H1 (cell line): ENCODE data around the gene SEZ6. TPM values are rescaled to one million over a fixed set of nuclear protein-coding genes. Genes with fewer than 3 reads are reported as not detected.

ENCODE experiments used
- CTCF ChIA-PET: fragments of 300-600 bp; sonication (Branson Sonifier 250); formaldehyde crosslinking; loops from one replicate; lab custom pipeline; 2021; ENCODE audit not compliant: partially characterized antibody; lab: Charles Lee
- POLR2A ChIA-PET: fragments of 300-600 bp; sonication (Branson Sonifier 250); formaldehyde crosslinking; loops from one replicate; lab custom pipeline; 2021; ENCODE audit warnings: inconsistent platforms; ENCODE audit not compliant: partially characterized antibody; lab: Charles Lee
- DNase-seq, 2 experiments: peaks; one replicate each; pipeline versions ENCODE4 v3.0.0 to v3.0.0-alpha.2; 2010 to 2022; ENCODE audit warnings: low spot score in 2 of 2, low read depth in 1 of 2, mixed read lengths in 1 of 2
- FAIRE-seq: peaks from 2 replicates; lab custom pipeline; 2011; peaks lifted over from hg19 to GRCh38; lab: Jason Lieb, UNC
- H2AFZ ChIP-seq: 2 replicates; pipeline ENCODE4 v1.8.1; 2012; ENCODE audit warnings: low read length, inconsistent platforms
- H2AK5ac ChIP-seq: 2 replicates; pipeline ENCODE4 v1.6.1; 2013; ENCODE audit warnings: low read depth, low read length
- H2BK120ac ChIP-seq: replicated peaks from 2 replicates; pipeline ENCODE3; 2013; ENCODE audit warnings: low read depth, low read length, inconsistent platforms
- H2BK12ac ChIP-seq: 2 replicates; pipeline ENCODE4 v1.6.1; 2013; ENCODE audit warnings: low read depth, low read length
- H2BK15ac ChIP-seq: 2 replicates; pipeline ENCODE4 v1.6.1; 2013; ENCODE audit warnings: low read length
- H2BK20ac ChIP-seq: 2 replicates; pipeline ENCODE4 v1.6.1; 2013; ENCODE audit warnings: low read length
- H2BK5ac ChIP-seq: 2 replicates; pipeline ENCODE4 v1.6.1; 2013; ENCODE audit warnings: low read depth, low read length
- H3K14ac ChIP-seq: 2 replicates; pipeline ENCODE4 v1.6.1; 2013; ENCODE audit warnings: inconsistent platforms; ENCODE audit not compliant: insufficient read length
- H3K18ac ChIP-seq: 2 replicates; pipeline ENCODE4 v1.6.1; 2013; ENCODE audit warnings: low read length; ENCODE audit errors: extremely low read depth
- H3K23ac ChIP-seq: 2 replicates; pipeline ENCODE4 v1.6.1; 2013; ENCODE audit warnings: inconsistent platforms; ENCODE audit not compliant: insufficient read length
- H3K23me2 ChIP-seq: 2 replicates; pipeline ENCODE4 v1.6.1; 2013; ENCODE audit warnings: low read depth, low read length
- H3K27ac ChIP-seq: 2 replicates; pipeline ENCODE4 v1.6.1; 2011; ENCODE audit warnings: low read depth, low read length, inconsistent platforms
- H3K27me3 ChIP-seq, 4 experiments: replicated peaks in 1 of 4; 1 replicate in 1 of 4; 2 replicates in 3 of 4; pipeline versions ENCODE4 v1.6.1 to v1.8.1; 2011 to 2013; ENCODE audit warnings: low read length in 3 of 4, mild to moderate bottlenecking in 3 of 4, inconsistent platforms in 2 of 4, mixed read lengths in 2 of 4, moderate library complexity in 1 of 4; ENCODE audit not compliant: control insufficient read depth in 3 of 4, insufficient read depth in 3 of 4; ENCODE audit errors: extremely low read depth in 1 of 4
- H3K36me3 ChIP-seq, 4 experiments: 2 replicates each; pipeline versions ENCODE4 v1.6.1 to v1.8.1; 2011 to 2013; ENCODE audit warnings: mild to moderate bottlenecking in 4 of 4, low read length in 3 of 4, moderate library complexity in 2 of 4, control low read depth in 1 of 4, inconsistent platforms in 1 of 4; ENCODE audit not compliant: insufficient read depth in 4 of 4, control insufficient read depth in 2 of 4
- H3K4ac ChIP-seq: replicated peaks from 2 replicates; pipeline ENCODE3; 2013; ENCODE audit warnings: low read length, low read depth, mixed read lengths, inconsistent platforms; ENCODE audit not compliant: insufficient read length
- H3K4me1 ChIP-seq, 4 experiments: replicated peaks in 1 of 4; 1 replicate in 1 of 4; 2 replicates in 3 of 4; pipeline versions ENCODE4 v1.6.1 to v1.8.1; 2011 to 2013; ENCODE audit warnings: low read length in 3 of 4, inconsistent platforms in 2 of 4, mixed read lengths in 1 of 4; ENCODE audit not compliant: insufficient read depth in 4 of 4, control insufficient read depth in 3 of 4
- H3K4me2 ChIP-seq, 2 experiments: 2 replicates each; pipeline versions ENCODE4 v1.6.1 to v1.8.1; 2011 to 2013; ENCODE audit warnings: low read depth in 2 of 2, low read length in 2 of 2, control low read depth in 1 of 2, inconsistent platforms in 1 of 2, mild to moderate bottlenecking in 1 of 2; ENCODE audit not compliant: insufficient read depth in 1 of 2
- H3K4me3 ChIP-seq, 4 experiments: fragments of 200-600, 300-600 bp in 1 of 4; sonication (generic), shearing (Covaris generic), sonication (Bioruptor Twin) in 1 of 4; 2 replicates each; pipeline versions ENCODE4 v1.5.1 to v1.8.1; 2011 to 2016; ENCODE audit warnings: low read length in 4 of 4, low read depth in 3 of 4, control low read depth in 2 of 4, inconsistent platforms in 2 of 4, mild to moderate bottlenecking in 2 of 4, mixed read lengths in 1 of 4, moderate library complexity in 1 of 4; ENCODE audit not compliant: insufficient read depth in 2 of 4; ENCODE audit errors: extremely low read depth in 1 of 4
- H3K56ac ChIP-seq: replicated peaks from 2 replicates; pipeline ENCODE3; 2013; ENCODE audit warnings: low read depth, mild to moderate bottlenecking, mixed read lengths, low read length, inconsistent platforms; ENCODE audit not compliant: insufficient read length
- H3K79me1 ChIP-seq: 2 replicates; pipeline ENCODE4 v1.6.1; 2013; ENCODE audit warnings: low read depth, low read length, control low read depth
- H3K79me2 ChIP-seq, 2 experiments: 2 replicates each; pipeline versions ENCODE4 v1.6.1 to v1.8.1; 2012 to 2013; ENCODE audit warnings: low read length in 2 of 2, mild to moderate bottlenecking in 2 of 2, inconsistent platforms in 1 of 2; ENCODE audit not compliant: insufficient read depth in 2 of 2, control insufficient read depth in 1 of 2
- H3K9ac ChIP-seq, 4 experiments: replicated peaks in 1 of 4; 1 replicate in 1 of 4; 2 replicates in 3 of 4; pipeline versions ENCODE4 v1.6.1 to v1.8.1; 2011 to 2013; ENCODE audit warnings: low read depth in 3 of 4, low read length in 3 of 4, control low read depth in 2 of 4, mild to moderate bottlenecking in 2 of 4, moderate library complexity in 2 of 4, inconsistent platforms in 1 of 4; ENCODE audit errors: extremely low read depth in 1 of 4
- H3K9me3 ChIP-seq, 2 experiments: 2 replicates each; pipeline versions ENCODE4 v1.6.1 to v1.8.1; 2012 to 2013; ENCODE audit warnings: mild to moderate bottlenecking in 2 of 2, moderate library complexity in 2 of 2, control low read depth in 1 of 2, inconsistent platforms in 1 of 2, low read depth in 1 of 2, low read length in 1 of 2, mixed read lengths in 1 of 2; ENCODE audit not compliant: insufficient read depth in 2 of 2
- H4K20me1 ChIP-seq, 2 experiments: replicated peaks in 1 of 2; 2 replicates each; pipeline versions ENCODE3 to v1.8.1; 2011 to 2013; ENCODE audit warnings: inconsistent platforms in 2 of 2, low read length in 2 of 2, mild to moderate bottlenecking in 1 of 2; ENCODE audit not compliant: insufficient read depth in 2 of 2, control insufficient read depth in 1 of 2
- H4K5ac ChIP-seq: 2 replicates; pipeline ENCODE4 v1.6.1; 2013; ENCODE audit warnings: low read length, low read depth, mixed read lengths, inconsistent platforms; ENCODE audit not compliant: insufficient read length
- H4K8ac ChIP-seq: 2 replicates; pipeline ENCODE4 v1.8.0; 2013; ENCODE audit warnings: mild to moderate bottlenecking, moderate library complexity, low read length, inconsistent platforms; ENCODE audit not compliant: insufficient read depth; ENCODE audit errors: extremely low read depth
- H4K91ac ChIP-seq: replicated peaks from 2 replicates; pipeline ENCODE3; 2013; ENCODE audit warnings: low read length, mixed read lengths, inconsistent platforms; ENCODE audit not compliant: insufficient read length
- CBX5 ChIP-seq: fragments of 300-800, 300-1000 bp; sonication (generic); IDR thresholded peaks from 2 replicates; pipeline ENCODE4 v1.7.1; 2016; ENCODE audit warnings: antibody characterized with exemption, low read length, low read depth
- CTBP2 ChIP-seq: IDR thresholded peaks from 2 replicates; pipeline ENCODE4 v1.7.0; 2011; ENCODE audit warnings: borderline replicate concordance, mild to moderate bottlenecking, moderate library complexity, mixed read lengths, low read length; ENCODE audit not compliant: insufficient read depth, insufficient read length
- EGR1 ChIP-seq: IDR thresholded peaks from 2 replicates; pipeline ENCODE4 v1.6.1; 2011; ENCODE audit warnings: low read depth, low read length, borderline replicate concordance
- FOSL1 ChIP-seq: IDR thresholded peaks from 2 replicates; pipeline ENCODE4 v1.6.1; 2011; ENCODE audit warnings: mild to moderate bottlenecking, low read depth, low read length, moderate library complexity; ENCODE audit not compliant: insufficient read depth
- JUN ChIP-seq: IDR thresholded peaks from 2 replicates; pipeline ENCODE4 v1.6.1; 2011; ENCODE audit warnings: low read depth, mild to moderate bottlenecking, improper control_type of control experiment, low read length
- POLR2A ChIP-seq, 2 experiments: IDR thresholded peaks; 1 replicate in 1 of 2; 2 replicates in 1 of 2; pipeline ENCODE4 v1.6.1; 2011; ENCODE audit warnings: low read depth in 2 of 2, low read length in 2 of 2, mild to moderate bottlenecking in 2 of 2; ENCODE audit errors: control extremely low read depth in 1 of 2
- RXRA ChIP-seq: IDR thresholded peaks from 2 replicates; pipeline ENCODE4 v1.6.1; 2011; ENCODE audit warnings: low read depth, mild to moderate bottlenecking, low read length, moderate library complexity; ENCODE audit not compliant: insufficient read depth
- SIN3A ChIP-seq, 2 experiments: IDR thresholded peaks in 1 of 2; conservative IDR thresholded peaks in 1 of 2; 2 replicates each; pipeline ENCODE4 v1.6.1; 2011 to 2012; ENCODE audit warnings: low read length in 2 of 2, improper control_type of control experiment in 1 of 2, low read depth in 1 of 2, mild to moderate bottlenecking in 1 of 2
- SIRT6 ChIP-seq: IDR thresholded peaks from one replicate; pipeline ENCODE4 v1.7.1; 2012; ENCODE audit warnings: low read length, inconsistent platforms
- SIX5 ChIP-seq: IDR thresholded peaks from 2 replicates; pipeline ENCODE4 v1.6.1; 2011; ENCODE audit warnings: mild to moderate bottlenecking, low read depth, low read length
- SP2 ChIP-seq: IDR thresholded peaks from 2 replicates; pipeline ENCODE4 v1.6.1; 2012; ENCODE audit warnings: mild to moderate bottlenecking, low read length, inconsistent platforms
- TBP ChIP-seq: IDR thresholded peaks from 2 replicates; pipeline ENCODE4 v1.6.1; 2011; ENCODE audit warnings: low read depth, low read length, improper control_type of control experiment
- polyA plus RNA-seq, 7 experiments: library from polyadenylated mRNA; depleted of rRNA in 3 of 7; stranded (reverse) in 5 of 7; unstranded in 2 of 7; fragments of >200 nt in 5 of 7; fragments of 200-250 nt in 2 of 7; gene quantifications; 1 replicate in 5 of 7; 2 replicates in 1 of 7; 4 replicates in 1 of 7; pipeline versions ENCODE4 v1.2.1 to v1.2.3, GENCODE V29; 2011 to 2013; ENCODE audit warnings: missing spikeins in 2 of 7, mixed read lengths in 2 of 7
- total RNA-seq: library from RNA; stranded (reverse); fragmentation: NEBNext Ultra II Directional; extraction: Animal tissue kit (Norgen Biotek cat#: 25700); gene quantifications from 2 replicates; pipeline ENCODE4 v1.2.1, GENCODE V29; 2021
- TF ChIP-seq, protein P1 (sequence below), 3 experiments: IDR thresholded peaks; 1 replicate in 2 of 3; 2 replicates in 1 of 3; pipeline versions ENCODE4 v1.5.1 to v1.6.1; 2011; ENCODE audit warnings: low read length in 3 of 3, mild to moderate bottlenecking in 3 of 3, inconsistent platforms in 2 of 3, low read depth in 1 of 3, moderate library complexity in 1 of 3; ENCODE audit not compliant: insufficient read depth in 1 of 3; ENCODE audit errors: control extremely low read depth in 1 of 3

SEZ6 gene
- total and polyA plus RNA-seq, 2 of the 8 experiments (the other 6 are each of a cell fraction or from before 2014, with no cell fraction given): 6.9 to 16.1 TPM

DNA sequence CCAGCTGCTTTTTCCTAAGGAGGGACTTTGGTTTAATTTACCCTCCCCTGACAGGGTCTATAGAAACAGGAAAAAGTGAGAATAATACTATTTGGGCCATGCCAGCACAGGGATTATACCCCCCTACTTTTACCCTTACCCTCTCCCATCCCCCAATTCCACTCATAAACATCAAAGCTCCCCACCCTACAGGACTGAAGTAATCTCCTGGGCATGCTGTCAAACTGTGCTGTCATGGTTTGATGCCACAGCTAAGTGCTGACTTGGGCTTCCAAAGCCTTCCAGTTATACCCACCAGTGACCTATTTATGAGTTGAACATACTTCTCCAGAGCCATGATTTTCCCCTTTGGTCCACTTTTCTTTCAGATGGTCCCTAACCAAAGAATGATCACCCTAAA is 67.3 kb downstream of the SEZ6 start:
- no peaks in the 10 kb centered on the region for H3K23me2 ChIP-seq
- no peak for FAIRE-seq
- H3K4me2 ChIP-seq: no peak overlapping the region
- peaks cover 15 to 28% of the 10 kb centered on the region in 2 experiments for H4K20me1 ChIP-seq
- H3K36me3 ChIP-seq: peaks cover 0 to 20% (median 3%) of the 10 kb centered on the region in 4 experiments; a peak in 4 of 8 replicates
- no peak overlapping the region for H4K91ac ChIP-seq
- no peak overlapping the region for H3K9ac ChIP-seq
- H3K56ac ChIP-seq: no peak overlapping the region
- no peak overlapping the region for H2BK120ac ChIP-seq
- CTCF ChIA-PET: interaction anchor here (1.1 to 2.6 kb wide), 7 partner anchors 9 to 179 kb away, joined by 3 to 10 read pairs (median 3); no protein-coding TSS in a partner anchor
- peaks cover 2 to 22% (median 16%) of the 10 kb centered on the region in 4 experiments; a peak in 5 of 7 replicates for H3K4me1 ChIP-seq
- H3K4ac ChIP-seq: no peak overlapping the region
- DNase-seq: no peak
- no peak overlapping the region for H2BK20ac ChIP-seq
- H3K4me3 ChIP-seq: no peak overlapping the region
- H3K23ac ChIP-seq: no peak overlapping the region
- no peak overlapping the region for H2BK15ac ChIP-seq
- no peaks in the 10 kb centered on the region for H3K9me3 ChIP-seq
- H3K79me2 ChIP-seq: peaks cover 20 to 99% of the 10 kb centered on the region in 2 experiments
- no peak overlapping the region for H2AK5ac ChIP-seq
- no peak overlapping the region for H4K5ac ChIP-seq
- no peaks in the 10 kb centered on the region for H3K27me3 ChIP-seq
- H2BK12ac ChIP-seq: no peak overlapping the region
- no peak overlapping the region for H3K18ac ChIP-seq
- POLR2A ChIA-PET: interaction anchor here (0.6 to 7.4 kb wide), 6 partner anchors 9 to 219 kb away, joined by 3 to 73 read pairs (median 4); partner anchors contain the start of genes PHF12 and RPL23A
- H2BK5ac ChIP-seq: no peak overlapping the region
- peaks cover 16% of the 10 kb centered on the region for H3K79me1 ChIP-seq
- no peak overlapping the region for H3K14ac ChIP-seq
- H4K8ac ChIP-seq: no peak overlapping the region
- H3K27ac ChIP-seq: no peak overlapping the region
- H2AFZ ChIP-seq: no peak overlapping the region
- TF ChIP-seq SP2: no peak
- no peak for TF ChIP-seq SIRT6
- TF ChIP-seq CTBP2: no peak
- TF ChIP-seq RXRA: no peak
- TF ChIP-seq, protein P1, sequence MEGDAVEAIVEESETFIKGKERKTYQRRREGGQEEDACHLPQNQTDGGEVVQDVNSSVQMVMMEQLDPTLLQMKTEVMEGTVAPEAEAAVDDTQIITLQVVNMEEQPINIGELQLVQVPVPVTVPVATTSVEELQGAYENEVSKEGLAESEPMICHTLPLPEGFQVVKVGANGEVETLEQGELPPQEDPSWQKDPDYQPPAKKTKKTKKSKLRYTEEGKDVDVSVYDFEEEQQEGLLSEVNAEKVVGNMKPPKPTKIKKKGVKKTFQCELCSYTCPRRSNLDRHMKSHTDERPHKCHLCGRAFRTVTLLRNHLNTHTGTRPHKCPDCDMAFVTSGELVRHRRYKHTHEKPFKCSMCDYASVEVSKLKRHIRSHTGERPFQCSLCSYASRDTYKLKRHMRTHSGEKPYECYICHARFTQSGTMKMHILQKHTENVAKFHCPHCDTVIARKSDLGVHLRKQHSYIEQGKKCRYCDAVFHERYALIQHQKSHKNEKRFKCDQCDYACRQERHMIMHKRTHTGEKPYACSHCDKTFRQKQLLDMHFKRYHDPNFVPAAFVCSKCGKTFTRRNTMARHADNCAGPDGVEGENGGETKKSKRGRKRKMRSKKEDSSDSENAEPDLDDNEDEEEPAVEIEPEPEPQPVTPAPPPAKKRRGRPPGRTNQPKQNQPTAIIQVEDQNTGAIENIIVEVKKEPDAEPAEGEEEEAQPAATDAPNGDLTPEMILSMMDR (IDR thresholded peaks at IDR 0.05; ENCODE audit: control extremely low read depth in 1 of 3, insufficient read depth in 1 of 3, low read depth in 1 of 3, low read length in 3 of 3): no peak
- no peak for TF ChIP-seq TBP
- TF ChIP-seq POLR2A (IDR thresholded peaks at IDR 0.05; ENCODE audit: control extremely low read depth in 1 of 2, low read depth in 2 of 2, low read length in 2 of 2): no peak
- no peak for TF ChIP-seq FOSL1
- TF ChIP-seq SIN3A (conservative IDR thresholded peaks at IDR 0.05 in 1 of 2, IDR thresholded peaks at IDR 0.05 in 1 of 2; ENCODE audit: low read depth in 1 of 2, low read length in 2 of 2): no peak
- no peak for TF ChIP-seq CBX5
- TF ChIP-seq JUN: no peak
- TF ChIP-seq SIX5: no peak
- no peak for TF ChIP-seq EGR1
